Measurements from ENCODE around the gene DLST.

DLST gene

GRCh38 chr14:74860899-74861733 lies 20.6 kb upstream of the DLST start:
- DNase-seq: peak; percentile 94

- DNase-seq: no peak
Measured at GRCh38 chr14:74861734-74862090, 20.0 kb upstream of the DLST start.

- DNase-seq: no peak
Measured at GRCh38 chr14:74863274-74863673, 18.4 kb upstream of the DLST start.

GRCh38 chr14:74864198-74864597 lies 17.5 kb upstream of the DLST start:
- no peak for DNase-seq

GRCh38 chr14:74865156-74865555 lies 16.6 kb upstream of the DLST start:
- no peak for DNase-seq

GRCh38 chr14:74866708-74867389 lies 14.9 kb upstream of the DLST start:
- no peak for DNase-seq

- peak; percentile 47 for DNase-seq
Measured at GRCh38 chr14:74867673-74868072, 14.0 kb upstream of the DLST start.

- DNase-seq: no peak
Measured at GRCh38 chr14:74868739-74869138, 13.0 kb upstream of the DLST start.

- no peak for DNase-seq
Measured at GRCh38 chr14:74871819-74872218, 9.9 kb upstream of the DLST start.

GRCh38 chr14:74875204-74875603 lies 6.5 kb upstream of the DLST start:
- no peak for DNase-seq

- DNase-seq: no peak
Measured at GRCh38 chr14:74875941-74876913, 5.5 kb upstream of the DLST start, which contains the start of gene PROX2. TSS of gene PROX2 (minus strand) at chr14:74876145. CDS start at chr14:74863834, 12,311 bp downstream.

GRCh38 chr14:74879427-74880182 lies 2.1 kb upstream of the DLST start:
- DNase-seq: no peak

- DNase-seq: peak; percentile 59
Measured at GRCh38 chr14:74882103-74882920, 596 bp downstream of the DLST start.

- DNase-seq: no peak
Measured at GRCh38 chr14:74886001-74886400, 4.3 kb downstream of the DLST start.

- no peak for DNase-seq
Measured at GRCh38 chr14:74888164-74889158, 6.7 kb downstream of the DLST start.

- no peak for DNase-seq
Measured at GRCh38 chr14:74890262-74890661, 8.5 kb downstream of the DLST start.

GRCh38 chr14:74891870-74892269 lies 10.2 kb downstream of the DLST start:
- no peak for DNase-seq

- no peak for DNase-seq
Measured at GRCh38 chr14:74892745-74893144, 11.0 kb downstream of the DLST start.

- DNase-seq: no peak
Measured at GRCh38 chr14:74893614-74894091, 11.9 kb downstream of the DLST start.

- no peak for DNase-seq
Measured at GRCh38 chr14:74896400-74896799, 14.7 kb downstream of the DLST start.

Measured in stimulated activated CD4-positive, alpha-beta T cell treated with anti-CD3 and anti-CD28 coated beads, Interleukin-4, amount 100 ng/mL, for 24 hours (primary cell).